Lower lobe of right lung (tissue), 2 donors: Measurements from ENCODE around the gene ATP11C. TPM values are rescaled to one million over a fixed set of nuclear protein-coding genes. Genes with fewer than 3 reads are reported as not detected.

Experiments
- ATAC-seq, 2 donors: fragments of 200-7000 bp; cut with Tn5 transposase; one replicate each; pipeline ENCODE4 v1.9.1; 2020 to 2022; ENCODE audit warnings: mild to moderate bottlenecking in 2 of 2, moderate library complexity in 2 of 2
- DNase-seq: peaks from one replicate; pipeline ENCODE4 v3.0.0-alpha.2; 2020
- H3K27ac ChIP-seq: fragments of 200-600 bp; one replicate; pipeline ENCODE4 v1.8.0; 2022
- H3K27me3 ChIP-seq: fragments of 200-600 bp; one replicate; pipeline ENCODE4 v1.8.0; 2022; ENCODE audit warnings: low read depth
- H3K36me3 ChIP-seq: fragments of 200-600 bp; one replicate; pipeline ENCODE4 v1.8.0; 2022; ENCODE audit warnings: mild to moderate bottlenecking
- H3K4me1 ChIP-seq: fragments of 200-600 bp; one replicate; pipeline ENCODE4 v1.8.0; 2022
- H3K4me3 ChIP-seq: fragments of 200-600 bp; one replicate; pipeline ENCODE4 v1.8.0; 2022; ENCODE audit warnings: mild to moderate bottlenecking
- H3K9me3 ChIP-seq: fragments of 200-600 bp; one replicate; pipeline ENCODE4 v1.8.0; 2022
- intact Hi-C: fragments of 100-400 bp; cut with DNase I; formaldehyde crosslinking; loops from one replicate; pipeline ENCODE4 v1.11.0; 2022
- total RNA-seq: library from RNA; stranded (reverse); fragmentation: NEBNext Ultra II Directional; extraction: Animal tissue kit (Norgen Biotek cat#: 25700); gene quantifications from one replicate; pipeline ENCODE4 v1.2.1, GENCODE V29; 2021
- TF ChIP-seq, protein P1 (sequence below): fragments of 200-600 bp; IDR thresholded peaks from one replicate; pipeline ENCODE4 v1.8.0; 2022; ENCODE audit warnings: antibody characterized with exemption, mild to moderate bottlenecking
- donor health status: DM: no; HTN: yes; CAD: no; lungs with severe emphysema.

ATP11C gene
- total RNA-seq, 1 donor from 2014 or later, result 14.2 TPM

DNA sequence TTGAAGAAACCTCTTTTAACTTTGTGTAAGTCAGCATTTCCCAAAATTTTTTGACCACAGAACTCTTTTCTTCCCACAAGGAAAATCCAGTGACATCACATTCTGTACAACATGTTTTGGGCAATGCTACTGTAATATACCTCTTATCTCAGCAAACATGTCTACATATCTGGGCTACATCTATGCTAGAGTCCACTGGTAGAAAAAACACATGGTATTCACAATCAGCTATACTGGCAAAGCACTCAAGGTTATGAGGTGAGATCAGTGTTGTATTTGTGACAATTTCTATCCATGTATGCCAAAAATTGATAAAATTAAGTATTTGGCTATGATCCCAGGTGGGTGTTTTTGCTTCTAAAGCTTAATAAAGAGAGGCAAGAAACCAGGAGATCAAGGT lies 98.0 kb downstream of the ATP11C start:
- no peaks in the 10 kb centered on the region for H3K9me3 ChIP-seq
- intact Hi-C loops, result no loop called here
- no peak overlapping the region for H3K27ac ChIP-seq
- DNase-seq (no peak), ATAC-seq (no peak)
- no peaks in the 10 kb centered on the region for H3K36me3 ChIP-seq
- H3K27me3 ChIP-seq, result no peaks in the 10 kb centered on the region
- H3K4me3 ChIP-seq, result no peak overlapping the region
- H3K4me1 ChIP-seq, result peaks cover 14% of the 10 kb centered on the region
- TF ChIP-seq, protein P1, sequence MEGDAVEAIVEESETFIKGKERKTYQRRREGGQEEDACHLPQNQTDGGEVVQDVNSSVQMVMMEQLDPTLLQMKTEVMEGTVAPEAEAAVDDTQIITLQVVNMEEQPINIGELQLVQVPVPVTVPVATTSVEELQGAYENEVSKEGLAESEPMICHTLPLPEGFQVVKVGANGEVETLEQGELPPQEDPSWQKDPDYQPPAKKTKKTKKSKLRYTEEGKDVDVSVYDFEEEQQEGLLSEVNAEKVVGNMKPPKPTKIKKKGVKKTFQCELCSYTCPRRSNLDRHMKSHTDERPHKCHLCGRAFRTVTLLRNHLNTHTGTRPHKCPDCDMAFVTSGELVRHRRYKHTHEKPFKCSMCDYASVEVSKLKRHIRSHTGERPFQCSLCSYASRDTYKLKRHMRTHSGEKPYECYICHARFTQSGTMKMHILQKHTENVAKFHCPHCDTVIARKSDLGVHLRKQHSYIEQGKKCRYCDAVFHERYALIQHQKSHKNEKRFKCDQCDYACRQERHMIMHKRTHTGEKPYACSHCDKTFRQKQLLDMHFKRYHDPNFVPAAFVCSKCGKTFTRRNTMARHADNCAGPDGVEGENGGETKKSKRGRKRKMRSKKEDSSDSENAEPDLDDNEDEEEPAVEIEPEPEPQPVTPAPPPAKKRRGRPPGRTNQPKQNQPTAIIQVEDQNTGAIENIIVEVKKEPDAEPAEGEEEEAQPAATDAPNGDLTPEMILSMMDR, result no peak

- TF ChIP-seq, protein P1, result no peak
- Histone ChIP-seq H3K27me3 (no peaks in the 10 kb centered on the region), H3K4me3 (no peak overlapping the region), H3K27ac (no peak overlapping the region), H3K36me3 (no peaks in the 10 kb centered on the region), H3K4me1 (peaks cover 14% of the 10 kb centered on the region), H3K9me3 (no peaks in the 10 kb centered on the region)
- intact Hi-C loops, result no loop called here
- DNase-seq, result no peak
- no peak for ATAC-seq
Measured at GRCh38 chrX:139832718-139833309, 100.0 kb downstream of the ATP11C start.

GRCh38 chrX:139831675-139832456 lies 101.0 kb downstream of the ATP11C start:
- H3K4me1 ChIP-seq, result peaks cover 14% of the 10 kb centered on the region
- H3K27me3 ChIP-seq, result no peaks in the 10 kb centered on the region
- H3K9me3 ChIP-seq, result no peaks in the 10 kb centered on the region
- intact Hi-C loops, result no loop called here
- DNase-seq (no peak), ATAC-seq (no peak)
- H3K36me3 ChIP-seq, result no peaks in the 10 kb centered on the region
- H3K27ac ChIP-seq, result no peak overlapping the region
- TF ChIP-seq, protein P1, result no peak
- no peak overlapping the region for H3K4me3 ChIP-seq

DNA sequence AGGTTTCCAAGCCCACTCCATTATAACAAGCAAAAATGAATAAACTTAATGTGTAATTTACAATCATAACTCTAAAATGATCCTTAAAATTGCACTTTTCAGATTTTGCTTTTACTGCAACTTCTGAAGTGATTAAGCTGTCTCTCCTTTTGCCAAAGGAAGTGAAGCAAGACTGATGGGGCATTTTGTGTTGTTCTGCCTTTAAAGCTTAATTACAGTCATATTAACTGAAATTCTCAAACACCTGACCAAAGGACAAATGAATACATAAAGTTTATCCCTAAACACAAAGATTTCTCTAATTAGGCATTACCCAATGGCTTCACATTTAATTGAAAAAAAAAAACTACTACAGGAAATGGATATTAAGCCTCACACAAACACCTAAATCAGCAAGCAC lies 101.8 kb downstream of the ATP11C start:
- ATAC-seq (no peak), DNase-seq (no peak)
- Histone ChIP-seq H3K4me1 (peaks cover 14% of the 10 kb centered on the region), H3K27me3 (no peaks in the 10 kb centered on the region), H3K9me3 (no peaks in the 10 kb centered on the region), H3K27ac (no peak overlapping the region), H3K4me3 (no peak overlapping the region), H3K36me3 (no peaks in the 10 kb centered on the region)
- TF ChIP-seq, protein P1, result no peak
- intact Hi-C loops, result no loop called here

GRCh38 chrX:139828830-139829229 lies 104.0 kb downstream of the ATP11C start:
- intact Hi-C loops, result no loop called here
- no peak overlapping the region for H3K27ac ChIP-seq
- H3K4me3 ChIP-seq, result no peak overlapping the region
- H3K36me3 ChIP-seq, result no peaks in the 10 kb centered on the region
- no peaks in the 10 kb centered on the region for H3K27me3 ChIP-seq
- TF ChIP-seq, protein P1, result no peak
- H3K9me3 ChIP-seq, result no peaks in the 10 kb centered on the region
- no peak for DNase-seq
- no peak for ATAC-seq
- peaks cover 14% of the 10 kb centered on the region for H3K4me1 ChIP-seq
